Thyroid gland (tissue), 4 donors: ENCODE measurements around the gene SLC16A8. TPM values are rescaled to one million over a fixed set of nuclear protein-coding genes. Genes with fewer than 3 reads are reported as not detected.

ENCODE experiments used
- DNase-seq, 2 donors: peaks; one replicate each; pipeline ENCODE4 v3.0.0-alpha.2; 2019
- H3K27ac ChIP-seq, 3 donors: fragments of 200-600 bp; sonication (generic); 1 replicate in 2 of 3; 2 replicates in 1 of 3; pipeline ENCODE4 v1.5.1; 2016 to 2019; ENCODE audit warnings: mild to moderate bottlenecking in 1 of 3, moderate library complexity in 1 of 3
- H3K27me3 ChIP-seq: fragments of 200-600 bp; sonication (generic); one replicate; pipeline ENCODE4 v1.5.1; 2019
- H3K36me3 ChIP-seq, 2 donors: fragments of 200-600 bp; sonication (generic); one replicate each; pipeline ENCODE4 v1.5.1; 2016 to 2019
- H3K4me1 ChIP-seq, 2 donors: fragments of 200-600 bp; sonication (generic); one replicate each; pipeline ENCODE4 v1.5.1; 2017 to 2019
- H3K4me3 ChIP-seq, 3 donors: fragments of 200-600 bp; sonication (generic); replicated peaks in 1 of 3; 1 replicate in 2 of 3; 2 replicates in 1 of 3; pipeline ENCODE4 v1.5.1; 2016; ENCODE audit warnings: mild to moderate bottlenecking in 1 of 3
- H3K9me3 ChIP-seq: fragments of 200-600 bp; sonication (generic); one replicate; pipeline ENCODE4 v1.5.1; 2017
- CTCF ChIP-seq, 6 experiments: fragments of 200-600 bp in 3 of 6; fragments of 450-650 bp in 3 of 6; sonication (generic) in 3 of 6; IDR thresholded peaks; one replicate each; pipeline ENCODE4 v1.5.1; 2016 to 2019; ENCODE audit warnings: antibody characterized with exemption in 6 of 6, mild to moderate bottlenecking in 2 of 6, inconsistent platforms in 1 of 6, moderate library complexity in 1 of 6
- POLR2A ChIP-seq, 2 donors: fragments of 450-650 bp; IDR thresholded peaks; one replicate each; pipeline ENCODE4 v1.6.1; 2017; ENCODE audit warnings: antibody characterized with exemption in 2 of 2, mild to moderate bottlenecking in 2 of 2, moderate library complexity in 1 of 2
- WGBS, 2 donors: methylation state at CpG; one replicate each; pipeline ENCODE4 v1.1.5; 2017; 5-methylcytosine and 5-hydroxymethylcytosine counted together
- intact Hi-C: fragments of 100-400 bp; cut with DNase I; formaldehyde crosslinking; loops from one replicate; pipeline ENCODE4 v1.15.1; 2023
- total RNA-seq, 4 donors: library from RNA; depleted of rRNA; stranded (reverse); fragments of >200 nt; gene quantifications; one replicate each; pipeline ENCODE4 v1.2.3, GENCODE V29; 2016

The SLC16A8 gene
- total RNA-seq, 4 donors from 2014 or later, result 0.88 to 1.0 TPM; not detected in 2

GRCh38 chr22:38106814-38107578 lies 23.0 kb upstream of the SLC16A8 start:
- Histone ChIP-seq H3K4me3 (no peak overlapping the region), H3K9me3 (no peaks in the 10 kb centered on the region), H3K27me3 (no peaks in the 10 kb centered on the region), H3K27ac (no peak overlapping the region), H3K36me3 (no peaks in the 10 kb centered on the region), H3K4me1 (no peaks in the 10 kb centered on the region)
- intact Hi-C loops, result no loop called here
- no peak for TF ChIP-seq CTCF (IDR thresholded peaks at IDR 0.05)
- TF ChIP-seq POLR2A (IDR thresholded peaks at IDR 0.05), result no peak
- no peak for DNase-seq
- 77 to 82% methylated on average over 12 to 14 of the region's 17 CpGs for WGBS, 2 donors

- DNase-seq, result no peak
- intact Hi-C loops, result no loop called here
- no peak for TF ChIP-seq CTCF (IDR thresholded peaks at IDR 0.05)
- no peak for TF ChIP-seq POLR2A (IDR thresholded peaks at IDR 0.05)
- WGBS, 2 donors, result 82 to 86% methylated on average over 6 of the region's 6 CpGs
- Histone ChIP-seq H3K27ac (no peak overlapping the region), H3K9me3 (no peaks in the 10 kb centered on the region), H3K27me3 (no peaks in the 10 kb centered on the region), H3K4me1 (no peaks in the 10 kb centered on the region), H3K36me3 (no peaks in the 10 kb centered on the region), H3K4me3 (no peak overlapping the region)
Observed at GRCh38 chr22:38104084-38104483, 20.1 kb upstream of the SLC16A8 start.

- Histone ChIP-seq H3K9me3 (no peaks in the 10 kb centered on the region), H3K4me1 (no peaks in the 10 kb centered on the region), H3K4me3 (no peak overlapping the region), H3K27ac (no peak overlapping the region), H3K27me3 (no peaks in the 10 kb centered on the region), H3K36me3 (no peaks in the 10 kb centered on the region)
- DNase-seq, result no peak
- intact Hi-C loops, result no loop called here
- TF ChIP-seq POLR2A (IDR thresholded peaks at IDR 0.05) (no peak), CTCF (IDR thresholded peaks at IDR 0.05) (no peak)
- WGBS, 2 donors, result 79 to 81% methylated on average over 8 of the region's 8 CpGs
Observed at GRCh38 chr22:38103641-38104040, 19.7 kb upstream of the SLC16A8 start.

- no peak overlapping the region for H3K4me3 ChIP-seq
- no peak overlapping the region for H3K27ac ChIP-seq
- H3K36me3 ChIP-seq, result no peaks in the 10 kb centered on the region
- H3K9me3 ChIP-seq, result no peaks in the 10 kb centered on the region
- intact Hi-C loops, result no loop called here
- no peaks in the 10 kb centered on the region for H3K27me3 ChIP-seq
- TF ChIP-seq POLR2A (IDR thresholded peaks at IDR 0.05) (no peak), CTCF (IDR thresholded peaks at IDR 0.05) (no peak)
- no peaks in the 10 kb centered on the region for H3K4me1 ChIP-seq
- DNase-seq, result no peak
- WGBS, 2 donors, result 61 to 68% methylated on average over 9 of the region's 9 CpGs
Observed at GRCh38 chr22:38098410-38099249, 14.6 kb upstream of the SLC16A8 start.
